NCI-H524 (cell line): ENCODE data around the gene UPF2.
"Not testable (repeated sequence)": the region's sequence is repeated elsewhere in the genome, so short reads cannot be mapped to it uniquely, and the experiment has no call there.

Experiments used
- DNase-seq, 2 experiments: peaks; one replicate each; lab custom pipeline; 2025; lab: John Stamatoyannopoulos, UW

UPF2 gene

DNA sequence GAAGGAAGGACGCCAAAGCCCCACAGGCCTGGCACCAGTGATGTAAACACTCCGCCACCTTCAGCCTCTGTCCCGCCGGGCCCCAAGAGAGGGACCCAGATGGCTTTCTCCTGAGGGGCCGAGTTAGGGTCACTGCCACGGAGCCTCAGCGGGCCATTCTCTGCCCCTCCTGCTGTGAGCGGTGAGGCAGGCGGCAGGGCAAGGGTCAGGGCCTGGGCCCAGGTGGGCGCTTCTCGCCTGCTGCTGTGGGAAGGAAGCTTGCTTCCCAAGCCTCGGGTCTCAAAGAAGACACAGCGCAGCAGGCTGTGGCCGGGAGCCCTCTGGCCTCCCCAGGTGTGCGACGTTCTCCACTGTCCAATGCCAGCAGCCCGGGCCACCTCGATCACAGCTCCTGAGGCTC, 134.7 kb downstream of the UPF2 start:
- no peak for DNase-seq

GRCh38 chr10:11906714-11907113, 135.9 kb downstream of the UPF2 start:
- DNase-seq, result no peak

DNA sequence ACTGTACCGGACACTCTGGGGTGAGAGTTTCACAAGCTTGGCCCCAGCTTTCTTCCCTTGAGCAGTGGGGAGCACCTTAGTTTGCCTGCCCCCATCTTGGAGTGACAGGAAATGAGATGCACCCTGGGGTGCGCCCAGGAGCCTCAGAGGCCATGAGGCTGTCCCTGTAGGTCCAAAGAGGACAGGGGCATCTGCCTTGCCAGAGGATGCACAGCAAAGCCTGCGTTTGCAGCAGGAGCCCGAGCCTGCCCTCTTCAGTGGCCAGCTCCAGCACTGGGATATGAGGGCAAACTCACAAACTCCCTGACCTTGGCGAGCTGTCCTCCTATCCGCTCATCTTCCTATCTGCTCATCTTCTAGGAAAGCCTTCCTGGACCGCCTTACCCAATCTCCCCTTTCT, 140.0 kb downstream of the UPF2 start:
- no peak for DNase-seq

DNA sequence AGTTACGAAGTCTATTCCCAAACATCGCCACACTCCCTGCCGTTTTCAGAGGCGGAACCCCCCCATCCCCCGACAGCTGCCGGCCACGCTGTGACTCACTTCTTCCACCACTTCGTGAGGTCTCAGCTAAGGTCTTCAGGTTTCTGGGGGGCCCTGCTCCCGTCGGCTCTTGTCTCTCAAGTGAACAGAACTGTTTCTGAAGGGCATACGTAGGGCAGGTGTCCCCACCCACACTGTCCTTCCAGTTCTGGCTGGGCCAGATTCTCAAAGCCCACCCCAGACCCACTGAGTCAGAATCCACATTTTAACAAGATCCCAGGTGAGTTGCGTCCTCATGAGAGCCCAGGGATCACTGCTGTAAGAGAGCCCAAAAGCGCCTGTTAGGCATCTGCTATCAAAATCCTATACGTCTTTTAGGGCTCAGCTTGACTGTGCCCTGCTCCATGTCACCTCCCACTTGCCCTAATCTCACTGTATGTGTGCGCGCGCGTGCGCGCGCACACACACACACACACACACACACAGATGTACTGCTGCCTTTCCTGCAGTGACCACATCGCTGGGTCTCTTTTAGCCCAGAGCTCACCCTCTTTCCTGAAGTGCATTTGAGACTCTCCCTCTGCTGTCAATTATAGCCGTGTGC, 140.7 kb downstream of the UPF2 start:
- DNase-seq, result no peak

- DNase-seq, result no peak
Measured at GRCh38 chr10:11901454-11901832, 141.2 kb downstream of the UPF2 start.

- DNase-seq, result no peak
Measured at GRCh38 chr10:11901036-11901301, 141.6 kb downstream of the UPF2 start.

DNA sequence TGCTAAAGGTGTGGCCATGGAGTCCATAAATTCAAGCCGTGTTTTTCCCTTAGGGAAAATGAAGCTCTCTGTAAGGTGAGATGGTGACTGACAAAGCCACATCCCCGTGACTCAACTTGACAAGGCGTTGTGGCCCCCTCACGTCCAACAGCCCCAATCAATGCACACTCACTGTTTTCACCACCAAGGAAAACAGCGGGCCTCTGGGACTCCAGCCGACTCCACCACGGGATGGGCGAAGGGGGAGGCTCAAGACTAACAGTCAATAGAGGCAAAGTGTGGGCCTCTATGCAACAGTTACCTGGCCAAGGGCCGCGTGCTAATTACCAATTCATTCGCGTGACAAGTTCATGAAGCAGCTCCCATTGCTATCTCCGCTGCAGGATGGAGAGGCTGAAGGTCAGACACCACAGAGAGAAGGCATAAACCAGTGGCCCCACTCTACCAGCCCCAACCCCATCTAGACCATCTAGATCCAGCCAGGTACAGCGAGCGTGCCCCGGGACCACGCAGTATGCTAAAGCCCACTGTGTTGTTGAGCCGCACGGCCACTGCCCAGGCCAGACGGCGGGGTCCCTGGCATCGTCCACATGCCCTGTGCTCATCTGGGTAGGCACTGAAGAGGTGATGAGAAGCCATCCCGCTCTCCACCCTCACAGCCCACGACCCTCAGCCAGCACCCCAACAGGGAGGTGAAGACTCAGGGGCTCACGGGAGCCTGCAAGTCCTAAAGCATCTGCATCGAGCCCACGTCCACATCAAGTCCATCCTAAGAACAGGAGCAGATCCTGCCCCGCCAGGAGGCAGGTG, 143.3 kb downstream of the UPF2 start:
- DNase-seq, result no peak

GRCh38 chr10:11898372-11899066, 144.1 kb downstream of the UPF2 start:
- DNase-seq, result no peak

DNA sequence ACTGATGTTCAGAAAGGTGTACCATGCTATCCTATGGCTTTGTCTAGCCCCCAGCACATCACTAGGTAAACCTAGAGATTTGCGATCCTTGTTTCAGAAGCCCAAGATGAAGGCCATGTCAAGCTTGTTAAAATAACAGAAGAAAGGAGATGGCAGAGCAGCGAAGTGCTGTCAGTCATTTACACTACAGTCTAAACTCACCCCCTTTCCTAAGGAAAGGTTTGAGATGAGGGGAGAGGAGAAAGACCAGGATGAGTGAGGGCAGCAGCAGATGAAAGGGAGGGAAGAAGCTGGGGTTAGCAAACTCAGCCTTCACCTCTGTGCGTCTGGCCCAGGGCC, 144.6 kb downstream of the UPF2 start:
- DNase-seq, result no peak

DNA sequence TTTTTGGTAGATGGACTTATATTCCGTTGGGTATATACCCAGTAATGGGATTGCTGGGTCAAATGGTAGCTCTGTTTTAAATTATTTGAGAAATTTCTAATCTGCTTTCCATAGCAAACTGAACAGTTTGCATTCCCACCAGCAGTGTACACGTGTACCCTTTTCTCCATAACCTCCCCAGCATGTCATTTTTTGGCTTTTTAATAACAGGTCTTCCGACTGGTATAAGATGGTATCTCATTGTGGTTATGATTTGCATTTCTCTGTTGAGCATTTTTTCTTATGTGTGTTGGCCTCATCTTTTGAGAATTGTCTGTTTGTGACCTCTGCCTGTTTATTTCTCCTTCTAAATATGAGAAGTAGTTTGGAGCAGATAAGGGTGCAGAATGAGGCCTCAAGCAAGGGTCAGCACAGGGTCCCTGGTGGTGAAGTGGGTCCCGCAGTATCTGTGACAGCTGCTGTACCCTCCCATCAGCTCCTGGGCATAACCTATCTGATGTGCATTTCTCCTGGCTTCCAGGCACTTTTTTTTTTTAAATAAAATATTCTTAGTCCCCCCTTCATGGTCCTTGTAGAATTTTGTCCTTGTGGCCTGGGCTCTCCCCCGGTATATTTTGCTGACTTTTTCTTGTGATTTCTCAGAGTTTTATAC, 145.9 kb downstream of the UPF2 start:
- DNase-seq, result no peak

- DNase-seq, result no peak
Measured at GRCh38 chr10:11895598-11895997, 147.0 kb downstream of the UPF2 start.

- no peak for DNase-seq
Measured at GRCh38 chr10:11895108-11895466, 147.5 kb downstream of the UPF2 start.

DNA sequence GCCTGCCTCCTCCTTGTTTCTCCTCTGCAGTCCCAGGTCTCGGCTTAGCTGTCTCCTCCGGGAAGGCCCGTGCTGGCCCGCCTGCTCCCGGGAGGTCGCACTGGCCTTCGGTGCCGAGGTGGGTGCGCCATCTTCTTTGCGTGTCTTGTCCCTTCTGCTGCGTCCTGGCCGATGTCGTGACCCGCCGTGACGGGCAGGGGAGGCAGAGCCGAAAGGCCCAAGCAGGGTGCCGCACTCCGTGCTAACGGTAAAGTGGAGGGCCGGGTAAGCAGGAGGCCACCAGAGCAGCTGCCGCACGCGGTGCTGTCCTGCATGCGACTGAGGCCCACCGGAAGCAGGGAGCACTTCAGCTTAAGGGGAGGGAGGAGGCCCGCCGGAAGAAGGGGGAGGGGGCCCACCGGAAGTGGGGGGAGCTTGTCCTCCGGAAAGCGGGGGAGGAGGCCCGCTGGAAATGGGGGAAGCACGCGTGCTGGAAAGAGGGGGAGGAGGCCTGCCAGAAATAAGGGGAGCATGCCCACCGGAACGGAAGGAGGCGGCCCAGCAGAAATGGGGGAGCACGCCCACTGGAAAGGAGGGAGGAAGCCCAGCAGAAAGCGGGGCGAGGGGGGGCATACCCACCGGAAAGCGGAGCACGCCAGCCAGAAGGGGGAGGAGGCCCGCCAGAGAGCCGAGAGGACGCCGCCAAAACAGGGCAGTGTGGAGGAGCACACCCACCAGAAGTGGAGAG, 148.1 kb downstream of the UPF2 start:
- DNase-seq, result no peak

DNA sequence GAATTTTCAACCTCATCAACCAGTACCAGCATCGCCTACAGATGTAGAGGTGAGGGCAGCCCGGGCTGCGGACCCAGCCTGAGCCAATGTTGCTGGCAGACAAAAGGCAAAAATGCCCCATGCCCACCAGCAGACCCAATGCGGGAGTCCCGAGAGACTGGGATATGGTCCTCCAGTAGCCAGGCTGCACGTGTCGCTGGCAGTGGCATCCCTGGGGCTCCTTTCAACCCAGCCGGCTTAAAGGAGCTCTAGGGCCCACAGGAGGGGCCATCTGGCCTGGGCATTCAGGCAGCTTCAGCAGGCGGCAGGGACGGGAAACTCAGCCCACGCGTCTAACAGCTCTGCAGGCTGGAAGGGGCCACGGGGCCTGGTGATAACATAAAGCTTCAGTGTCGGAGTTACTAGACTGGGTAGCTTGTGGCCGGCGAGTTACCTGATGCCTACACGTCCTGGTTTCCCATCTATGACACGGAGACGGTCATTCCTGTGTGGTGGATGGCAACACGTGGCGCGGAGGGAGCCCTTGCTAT, 148.8 kb downstream of the UPF2 start:
- peak in 1 of 2 experiments; percentile 12 for DNase-seq

- DNase-seq, result no peak
Measured at GRCh38 chr10:11891776-11892486, 150.7 kb downstream of the UPF2 start.

DNA sequence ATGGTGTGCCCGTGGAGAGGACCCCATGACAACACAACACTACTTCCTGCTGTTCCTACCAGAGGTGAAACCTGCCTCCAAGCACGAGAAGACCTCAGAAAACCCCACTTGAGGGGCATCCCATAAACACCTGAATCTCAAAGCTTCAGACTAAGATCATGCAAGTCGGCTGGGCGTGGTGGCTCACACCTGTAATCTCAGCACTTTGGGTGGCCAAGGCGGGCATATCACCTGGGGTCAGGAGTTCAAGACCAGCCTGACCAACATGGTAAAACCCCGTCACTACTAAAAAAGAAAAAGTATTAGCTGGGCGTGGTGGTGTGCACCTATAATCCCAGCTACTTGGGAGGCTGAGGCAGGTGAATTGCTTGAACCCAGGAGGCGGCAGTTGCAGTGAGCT, 153.3 kb downstream of the UPF2 start:
- DNase-seq, result not testable (repeated sequence)

GRCh38 chr10:11887381-11888227, 155.0 kb downstream of the UPF2 start:
- DNase-seq, result no peak

- no peak for DNase-seq
Measured at GRCh38 chr10:11886851-11887250, 155.8 kb downstream of the UPF2 start.

- no peak for DNase-seq
Measured at GRCh38 chr10:11886138-11886474, 156.5 kb downstream of the UPF2 start.

- no peak for DNase-seq
Measured at GRCh38 chr10:11885437-11886137, 157.0 kb downstream of the UPF2 start.
